ENCODE results near the gene WWTR1. TPM values are rescaled to one million over a fixed set of nuclear protein-coding genes. Genes with fewer than 3 reads are reported as not detected.

The WWTR1 gene
- polyA plus RNA-seq, 2 of the 4 experiments (the other 2 are of a cell fraction): 99.7 to 164 TPM

DNA sequence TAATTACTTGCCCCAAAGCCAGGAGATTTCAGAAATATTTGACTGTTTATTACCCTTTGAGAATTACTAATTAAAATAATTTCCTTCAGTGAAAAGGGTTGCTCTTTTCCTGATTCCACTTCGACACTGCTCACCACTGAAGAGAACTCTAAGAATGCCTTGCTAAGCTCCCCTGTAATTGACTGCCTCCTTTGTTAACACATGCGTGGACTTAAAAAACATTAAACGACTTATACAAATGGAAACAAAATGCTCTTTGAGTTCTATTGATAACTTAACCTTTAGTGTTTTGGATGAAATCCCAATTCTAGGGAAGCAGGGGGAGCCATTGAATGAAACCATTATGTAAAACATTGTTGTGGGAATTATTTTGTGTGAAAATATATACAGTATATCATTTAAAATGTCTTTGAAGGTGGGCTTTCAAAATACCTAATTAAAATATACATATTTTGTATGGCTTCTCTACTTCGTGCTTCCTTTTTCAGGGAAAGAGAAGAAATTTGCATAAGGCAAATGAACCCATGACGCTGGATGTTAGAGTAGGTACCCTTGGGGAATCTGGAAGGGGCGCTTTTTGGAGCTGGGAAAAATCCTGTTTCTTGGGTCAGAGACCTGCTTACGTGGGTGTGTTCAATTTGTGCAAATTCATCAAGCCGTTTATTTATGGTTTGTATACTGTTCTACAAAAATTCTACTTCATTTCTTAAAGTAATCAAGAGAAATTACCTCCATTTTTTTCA lies 64.2 kb downstream of the WWTR1 start:
- TF ChIP-seq KDM1A (IDR thresholded peaks at IDR 0.05; ENCODE audit: low read depth): no peak
- no peak for TF ChIP-seq CHD4 (IDR thresholded peaks at IDR 0.05; ENCODE audit: borderline replicate concordance)
- TF ChIP-seq, protein P1, sequence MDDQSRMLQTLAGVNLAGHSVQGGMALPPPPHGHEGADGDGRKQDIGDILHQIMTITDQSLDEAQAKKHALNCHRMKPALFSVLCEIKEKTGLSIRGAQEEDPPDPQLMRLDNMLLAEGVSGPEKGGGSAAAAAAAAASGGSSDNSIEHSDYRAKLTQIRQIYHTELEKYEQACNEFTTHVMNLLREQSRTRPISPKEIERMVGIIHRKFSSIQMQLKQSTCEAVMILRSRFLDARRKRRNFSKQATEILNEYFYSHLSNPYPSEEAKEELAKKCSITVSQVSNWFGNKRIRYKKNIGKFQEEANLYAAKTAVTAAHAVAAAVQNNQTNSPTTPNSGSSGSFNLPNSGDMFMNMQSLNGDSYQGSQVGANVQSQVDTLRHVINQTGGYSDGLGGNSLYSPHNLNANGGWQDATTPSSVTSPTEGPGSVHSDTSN (IDR thresholded peaks at IDR 0.05): no peak
- TF ChIP-seq, protein P2, sequence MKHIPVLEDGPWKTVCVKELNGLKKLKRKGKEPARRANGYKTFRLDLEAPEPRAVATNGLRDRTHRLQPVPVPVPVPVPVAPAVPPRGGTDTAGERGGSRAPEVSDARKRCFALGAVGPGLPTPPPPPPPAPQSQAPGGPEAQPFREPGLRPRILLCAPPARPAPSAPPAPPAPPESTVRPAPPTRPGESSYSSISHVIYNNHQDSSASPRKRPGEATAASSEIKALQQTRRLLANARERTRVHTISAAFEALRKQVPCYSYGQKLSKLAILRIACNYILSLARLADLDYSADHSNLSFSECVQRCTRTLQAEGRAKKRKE (CRISPR knock-in tag; IDR thresholded peaks at IDR 0.05; ENCODE audit: low read depth): no peak
- TF ChIP-seq RARB (CRISPR knock-in tag; IDR thresholded peaks at IDR 0.05): no peak
- TF ChIP-seq EP300 (IDR thresholded peaks at IDR 0.05): no peak
- TF ChIP-seq MAFK (IDR thresholded peaks at IDR 0.05; ENCODE audit: partially characterized antibody): no peak
- TF ChIP-seq GATA3 (IDR thresholded peaks at IDR 0.05; ENCODE audit: borderline replicate concordance): no peak
- no peak for TF ChIP-seq RAD21 (conservative IDR thresholded peaks at IDR 0.05 in 1 of 2, IDR thresholded peaks at IDR 0.05 in 1 of 2)
- no peak for TF ChIP-seq PHF8 (IDR thresholded peaks at IDR 0.05; ENCODE audit: borderline replicate concordance, low read depth)
- no peak for TF ChIP-seq BHLHE40 (IDR thresholded peaks at IDR 0.05; ENCODE audit: low read depth, low read length)
- TF ChIP-seq, protein P3, sequence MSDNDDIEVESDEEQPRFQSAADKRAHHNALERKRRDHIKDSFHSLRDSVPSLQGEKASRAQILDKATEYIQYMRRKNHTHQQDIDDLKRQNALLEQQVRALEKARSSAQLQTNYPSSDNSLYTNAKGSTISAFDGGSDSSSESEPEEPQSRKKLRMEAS (IDR thresholded peaks at IDR 0.05): no peak
- TF ChIP-seq JUNB (IDR thresholded peaks at IDR 0.05): no peak
- no peak for TF ChIP-seq FOSL2 (IDR thresholded peaks at IDR 0.05)
- TF ChIP-seq FOSL2 (CRISPR knock-in tag; IDR thresholded peaks at IDR 0.05): no peak
- TF ChIP-seq HOXB13 (CRISPR knock-in tag; IDR thresholded peaks at IDR 0.05; ENCODE audit: low read depth): no peak
- TF ChIP-seq MYC (IDR thresholded peaks at IDR 0.05; ENCODE audit: borderline replicate concordance, low read length): no peak
- TF ChIP-seq POLR2AphosphoS2 (conservative IDR thresholded peaks at IDR 0.05; ENCODE audit: low read length): no peak
- TF ChIP-seq NPAS2 (CRISPR knock-in tag; IDR thresholded peaks at IDR 0.05; ENCODE audit: borderline replicate concordance): no peak
- TF ChIP-seq EHMT2 (IDR thresholded peaks at IDR 0.05; ENCODE audit: low read depth): no peak
- TF ChIP-seq KDM5A (IDR thresholded peaks at IDR 0.05): no peak
- WGBS (ENCODE audit: missing lambda C conversion rate): 89% methylated on average over 8 of the region's 8 CpGs
- Histone ChIP-seq H3K9me3 (no peaks in the 10 kb centered on the region), H3K4me3 (no peak overlapping the region), H3K27ac (no peak overlapping the region), H3K4me1 (peaks cover 87% of the 10 kb centered on the region), H3K4me2 (no peak overlapping the region)
- ATAC-seq (no peak), DNase-seq (ENCODE audit: low read depth in 1 of 2, low spot score in 1 of 2) (no peak), FAIRE-seq (no peak)
- ChIA-PET CTCF (no interaction called here), POLR2A (no interaction called here)

DNA sequence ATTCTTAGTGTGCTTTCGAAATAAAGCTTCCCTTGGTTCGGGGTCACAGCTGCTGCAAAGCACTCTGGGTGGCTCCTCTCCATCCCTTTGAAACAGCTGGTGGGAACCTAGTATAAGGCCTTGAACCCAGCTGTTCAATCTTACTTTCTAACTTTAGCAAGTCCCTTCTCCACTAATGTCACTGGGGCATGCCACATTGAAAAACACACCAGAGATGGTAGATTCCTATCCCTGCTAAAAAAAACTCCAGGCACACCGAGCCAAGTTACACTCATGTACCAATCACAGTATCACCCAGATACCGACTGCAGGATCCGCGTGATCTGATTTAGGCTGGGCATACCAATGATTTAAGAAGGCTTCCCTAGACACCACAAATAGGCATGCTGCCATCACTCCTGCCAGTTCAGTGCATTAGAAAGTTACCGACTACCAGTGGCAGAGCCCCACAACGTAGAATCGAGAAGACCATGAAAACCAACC lies 65.0 kb downstream of the WWTR1 start:
- no peak overlapping the region for H3K4me2 ChIP-seq
- peak overlapping the region in 1 of 2 experiments; percentile 14; a peak in 1 of 6 replicates for H3K27ac ChIP-seq
- H3K4me3 ChIP-seq: no peak overlapping the region
- no peak for DNase-seq (ENCODE audit: low read depth in 1 of 2, low spot score in 1 of 2)
- ATAC-seq: no peak
- H3K9me3 ChIP-seq: no peaks in the 10 kb centered on the region
- FAIRE-seq: no peak
- ChIA-PET CTCF (interaction anchor here (1.2 to 1.3 kb wide), 2 partner anchors 57 to 62 kb away, joined by 3 to 5 read pairs; no protein-coding TSS in a partner anchor), POLR2A (no interaction called here)
- H3K4me1 ChIP-seq: peaks cover 89% of the 10 kb centered on the region
- WGBS (ENCODE audit: missing lambda C conversion rate): 91% methylated on average over 9 of the region's 9 CpGs
- TF ChIP-seq RAD21 (conservative IDR thresholded peaks at IDR 0.05 in 1 of 2, IDR thresholded peaks at IDR 0.05 in 1 of 2) (no peak), HOXA7 (CRISPR knock-in tag; IDR thresholded peaks at IDR 0.05) (no peak), RFX5 (IDR thresholded peaks at IDR 0.05) (no peak), RARB (CRISPR knock-in tag; IDR thresholded peaks at IDR 0.05) (no peak), CHD4 (IDR thresholded peaks at IDR 0.05; ENCODE audit: borderline replicate concordance) (no peak), BHLHE40 (IDR thresholded peaks at IDR 0.05; ENCODE audit: low read depth, low read length) (no peak), ESRRA (IDR thresholded peaks at IDR 0.05; ENCODE audit: borderline replicate concordance, low read length) (no peak)
- TF ChIP-seq, protein P4, sequence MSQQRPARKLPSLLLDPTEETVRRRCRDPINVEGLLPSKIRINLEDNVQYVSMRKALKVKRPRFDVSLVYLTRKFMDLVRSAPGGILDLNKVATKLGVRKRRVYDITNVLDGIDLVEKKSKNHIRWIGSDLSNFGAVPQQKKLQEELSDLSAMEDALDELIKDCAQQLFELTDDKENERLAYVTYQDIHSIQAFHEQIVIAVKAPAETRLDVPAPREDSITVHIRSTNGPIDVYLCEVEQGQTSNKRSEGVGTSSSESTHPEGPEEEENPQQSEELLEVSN (IDR thresholded peaks at IDR 0.05; ENCODE audit: borderline replicate concordance, low read depth): no peak
- TF ChIP-seq, protein P5, sequence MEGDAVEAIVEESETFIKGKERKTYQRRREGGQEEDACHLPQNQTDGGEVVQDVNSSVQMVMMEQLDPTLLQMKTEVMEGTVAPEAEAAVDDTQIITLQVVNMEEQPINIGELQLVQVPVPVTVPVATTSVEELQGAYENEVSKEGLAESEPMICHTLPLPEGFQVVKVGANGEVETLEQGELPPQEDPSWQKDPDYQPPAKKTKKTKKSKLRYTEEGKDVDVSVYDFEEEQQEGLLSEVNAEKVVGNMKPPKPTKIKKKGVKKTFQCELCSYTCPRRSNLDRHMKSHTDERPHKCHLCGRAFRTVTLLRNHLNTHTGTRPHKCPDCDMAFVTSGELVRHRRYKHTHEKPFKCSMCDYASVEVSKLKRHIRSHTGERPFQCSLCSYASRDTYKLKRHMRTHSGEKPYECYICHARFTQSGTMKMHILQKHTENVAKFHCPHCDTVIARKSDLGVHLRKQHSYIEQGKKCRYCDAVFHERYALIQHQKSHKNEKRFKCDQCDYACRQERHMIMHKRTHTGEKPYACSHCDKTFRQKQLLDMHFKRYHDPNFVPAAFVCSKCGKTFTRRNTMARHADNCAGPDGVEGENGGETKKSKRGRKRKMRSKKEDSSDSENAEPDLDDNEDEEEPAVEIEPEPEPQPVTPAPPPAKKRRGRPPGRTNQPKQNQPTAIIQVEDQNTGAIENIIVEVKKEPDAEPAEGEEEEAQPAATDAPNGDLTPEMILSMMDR (IDR thresholded peaks at IDR 0.05): no peak
- TF ChIP-seq, protein P6, sequence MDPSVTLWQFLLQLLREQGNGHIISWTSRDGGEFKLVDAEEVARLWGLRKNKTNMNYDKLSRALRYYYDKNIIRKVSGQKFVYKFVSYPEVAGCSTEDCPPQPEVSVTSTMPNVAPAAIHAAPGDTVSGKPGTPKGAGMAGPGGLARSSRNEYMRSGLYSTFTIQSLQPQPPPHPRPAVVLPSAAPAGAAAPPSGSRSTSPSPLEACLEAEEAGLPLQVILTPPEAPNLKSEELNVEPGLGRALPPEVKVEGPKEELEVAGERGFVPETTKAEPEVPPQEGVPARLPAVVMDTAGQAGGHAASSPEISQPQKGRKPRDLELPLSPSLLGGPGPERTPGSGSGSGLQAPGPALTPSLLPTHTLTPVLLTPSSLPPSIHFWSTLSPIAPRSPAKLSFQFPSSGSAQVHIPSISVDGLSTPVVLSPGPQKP (IDR thresholded peaks at IDR 0.05; ENCODE audit: low read depth, low read length): no peak
- TF ChIP-seq, protein P2 (CRISPR knock-in tag; IDR thresholded peaks at IDR 0.05; ENCODE audit: low read depth): no peak
- TF ChIP-seq, protein P7, sequence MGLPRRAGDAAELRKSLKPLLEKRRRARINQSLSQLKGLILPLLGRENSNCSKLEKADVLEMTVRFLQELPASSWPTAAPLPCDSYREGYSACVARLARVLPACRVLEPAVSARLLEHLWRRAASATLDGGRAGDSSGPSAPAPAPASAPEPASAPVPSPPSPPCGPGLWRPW (IDR thresholded peaks at IDR 0.05): no peak
- TF ChIP-seq, protein P1 (IDR thresholded peaks at IDR 0.05): no peak
